ENCODE data around the gene BPNT1. TPM values are rescaled to one million over a fixed set of nuclear protein-coding genes. Genes with fewer than 3 reads are reported as not detected.
"Not testable (repeated sequence)": the region's sequence is repeated elsewhere in the genome, so short reads cannot be mapped to it uniquely, and the experiment has no call there.

Gene BPNT1
- total RNA-seq: 23.1 and 29.3 TPM in 2 replicates

GRCh38 chr1:220089650-220090556, at the start of gene BPNT1:
BPNT1 (minus strand) TSS chr1:220089788; CDS start chr1:220079846, 9,942 bp downstream.
- peak; percentile 97 for DNase-seq (ENCODE audit: extremely low read depth, low read depth, low spot score)

- DNase-seq (ENCODE audit: extremely low read depth, low read depth, low spot score): peak; percentile 86
These were observed 47.6 kb upstream of the BPNT1 start for GRCh38 chr1:220137019-220137786.

GRCh38 chr1:220135755-220136154, 46.2 kb upstream of the BPNT1 start:
- DNase-seq (ENCODE audit: extremely low read depth, low read depth, low spot score): no peak

- DNase-seq (ENCODE audit: extremely low read depth, low read depth, low spot score): no peak
These were observed 40.1 kb upstream of the BPNT1 start for GRCh38 chr1:220129479-220130210.

GRCh38 chr1:220127076-220127475, 37.5 kb upstream of the BPNT1 start:
- DNase-seq (ENCODE audit: extremely low read depth, low read depth, low spot score): no peak

GRCh38 chr1:220124542-220124941, 35.0 kb upstream of the BPNT1 start:
- no peak for DNase-seq (ENCODE audit: extremely low read depth, low read depth, low spot score)

- DNase-seq (ENCODE audit: extremely low read depth, low read depth, low spot score): no peak
These were observed 34.3 kb upstream of the BPNT1 start for GRCh38 chr1:220123889-220124288.

GRCh38 chr1:220123066-220123465, 33.5 kb upstream of the BPNT1 start:
- no peak for DNase-seq (ENCODE audit: extremely low read depth, low read depth, low spot score)

- no peak for DNase-seq (ENCODE audit: extremely low read depth, low read depth, low spot score)
These were observed 32.4 kb upstream of the BPNT1 start for GRCh38 chr1:220121791-220122530.

GRCh38 chr1:220119043-220119512, 29.5 kb upstream of the BPNT1 start:
- DNase-seq (ENCODE audit: extremely low read depth, low read depth, low spot score): no peak

- DNase-seq (ENCODE audit: extremely low read depth, low read depth, low spot score): no peak
These were observed 23.6 kb upstream of the BPNT1 start for GRCh38 chr1:220113136-220113695.

- not testable (repeated sequence) for DNase-seq (ENCODE audit: extremely low read depth, low read depth, low spot score)
These were observed 23.0 kb upstream of the BPNT1 start for GRCh38 chr1:220112600-220112999.

- not testable (repeated sequence) for DNase-seq (ENCODE audit: extremely low read depth, low read depth, low spot score)
These were observed 20.9 kb upstream of the BPNT1 start for GRCh38 chr1:220110473-220110872.

GRCh38 chr1:220099826-220100225, 10.2 kb upstream of the BPNT1 start:
- no peak for DNase-seq (ENCODE audit: extremely low read depth, low read depth, low spot score)

- no peak for DNase-seq (ENCODE audit: extremely low read depth, low read depth, low spot score)
These were observed 4.7 kb upstream of the BPNT1 start, which contains the start of gene IARS2 for GRCh38 chr1:220094016-220094911. IARS2 (plus strand) TSS chr1:220094132; CDS start chr1:220094217, 85 bp downstream.

- DNase-seq (ENCODE audit: extremely low read depth, low read depth, low spot score): no peak
These were observed 3.9 kb upstream of the BPNT1 start for GRCh38 chr1:220093361-220094015.

GRCh38 chr1:220092694-220093093, 3.1 kb upstream of the BPNT1 start:
- no peak for DNase-seq (ENCODE audit: extremely low read depth, low read depth, low spot score)

- not testable (repeated sequence) for DNase-seq (ENCODE audit: extremely low read depth, low read depth, low spot score)
These were observed 3.3 kb downstream of the BPNT1 start for GRCh38 chr1:220086261-220086686.
